ENCODE results near the gene MAU2.

DNA sequence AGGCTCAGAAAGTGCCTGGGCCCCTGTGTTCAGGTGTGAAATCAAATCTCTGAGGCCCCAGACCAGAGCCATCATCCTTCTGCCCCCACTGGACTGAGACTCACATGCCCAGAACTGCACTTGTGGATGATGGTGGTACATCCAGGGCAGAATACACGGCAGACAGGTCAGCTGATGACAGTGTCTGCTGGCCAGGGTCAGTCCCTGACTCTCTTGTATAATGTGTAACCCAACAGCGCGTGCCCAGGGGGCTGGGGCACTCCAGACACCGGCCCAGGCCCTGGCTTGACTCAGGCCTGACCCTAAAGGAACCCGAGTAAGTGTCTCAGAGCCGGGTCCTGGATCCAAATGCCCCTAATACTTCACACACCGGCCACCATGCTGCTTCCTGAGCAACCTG, 47.5 kb downstream of the MAU2 start:
- TF ChIP-seq, protein P1, sequence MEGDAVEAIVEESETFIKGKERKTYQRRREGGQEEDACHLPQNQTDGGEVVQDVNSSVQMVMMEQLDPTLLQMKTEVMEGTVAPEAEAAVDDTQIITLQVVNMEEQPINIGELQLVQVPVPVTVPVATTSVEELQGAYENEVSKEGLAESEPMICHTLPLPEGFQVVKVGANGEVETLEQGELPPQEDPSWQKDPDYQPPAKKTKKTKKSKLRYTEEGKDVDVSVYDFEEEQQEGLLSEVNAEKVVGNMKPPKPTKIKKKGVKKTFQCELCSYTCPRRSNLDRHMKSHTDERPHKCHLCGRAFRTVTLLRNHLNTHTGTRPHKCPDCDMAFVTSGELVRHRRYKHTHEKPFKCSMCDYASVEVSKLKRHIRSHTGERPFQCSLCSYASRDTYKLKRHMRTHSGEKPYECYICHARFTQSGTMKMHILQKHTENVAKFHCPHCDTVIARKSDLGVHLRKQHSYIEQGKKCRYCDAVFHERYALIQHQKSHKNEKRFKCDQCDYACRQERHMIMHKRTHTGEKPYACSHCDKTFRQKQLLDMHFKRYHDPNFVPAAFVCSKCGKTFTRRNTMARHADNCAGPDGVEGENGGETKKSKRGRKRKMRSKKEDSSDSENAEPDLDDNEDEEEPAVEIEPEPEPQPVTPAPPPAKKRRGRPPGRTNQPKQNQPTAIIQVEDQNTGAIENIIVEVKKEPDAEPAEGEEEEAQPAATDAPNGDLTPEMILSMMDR (IDR thresholded peaks at IDR 0.05), result no peak
- TF ChIP-seq POLR2A (IDR thresholded peaks at IDR 0.05), result no peak

All from Peyer's patch (tissue), 4 donors.